ENCODE data around the gene ZNF18.

ZNF18 gene

DNA sequence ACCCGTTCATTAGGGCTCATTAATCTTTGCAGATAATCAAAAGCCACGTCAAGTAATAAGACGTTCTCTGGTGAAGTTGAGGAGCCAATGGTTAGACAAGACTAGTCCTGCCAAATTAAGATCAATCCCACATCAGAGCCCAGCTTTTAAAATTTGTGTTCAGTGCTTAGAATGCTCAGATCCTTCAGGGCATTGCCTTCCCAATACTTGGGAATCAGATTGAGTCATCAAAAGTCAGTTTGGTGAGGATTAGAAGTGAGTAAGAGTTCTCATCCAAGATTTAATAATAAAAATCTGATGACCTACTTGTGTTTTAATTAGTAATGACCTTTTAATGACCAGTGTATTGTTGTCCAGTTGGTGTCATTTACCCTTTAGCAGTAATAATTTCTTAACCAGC, 43.2 kb upstream of the ZNF18 start:
- no peak overlapping the region for H2AFZ ChIP-seq (ENCODE audit: low read depth)
- TF ChIP-seq, protein P1, sequence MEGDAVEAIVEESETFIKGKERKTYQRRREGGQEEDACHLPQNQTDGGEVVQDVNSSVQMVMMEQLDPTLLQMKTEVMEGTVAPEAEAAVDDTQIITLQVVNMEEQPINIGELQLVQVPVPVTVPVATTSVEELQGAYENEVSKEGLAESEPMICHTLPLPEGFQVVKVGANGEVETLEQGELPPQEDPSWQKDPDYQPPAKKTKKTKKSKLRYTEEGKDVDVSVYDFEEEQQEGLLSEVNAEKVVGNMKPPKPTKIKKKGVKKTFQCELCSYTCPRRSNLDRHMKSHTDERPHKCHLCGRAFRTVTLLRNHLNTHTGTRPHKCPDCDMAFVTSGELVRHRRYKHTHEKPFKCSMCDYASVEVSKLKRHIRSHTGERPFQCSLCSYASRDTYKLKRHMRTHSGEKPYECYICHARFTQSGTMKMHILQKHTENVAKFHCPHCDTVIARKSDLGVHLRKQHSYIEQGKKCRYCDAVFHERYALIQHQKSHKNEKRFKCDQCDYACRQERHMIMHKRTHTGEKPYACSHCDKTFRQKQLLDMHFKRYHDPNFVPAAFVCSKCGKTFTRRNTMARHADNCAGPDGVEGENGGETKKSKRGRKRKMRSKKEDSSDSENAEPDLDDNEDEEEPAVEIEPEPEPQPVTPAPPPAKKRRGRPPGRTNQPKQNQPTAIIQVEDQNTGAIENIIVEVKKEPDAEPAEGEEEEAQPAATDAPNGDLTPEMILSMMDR (conservative IDR thresholded peaks at IDR 0.05; ENCODE audit: low read depth, low read length) = no peak
- H3K4me1 ChIP-seq (ENCODE audit: low read depth, poor library complexity, severe bottlenecking) = no peaks in the 10 kb centered on the region
- H3K4me2 ChIP-seq = no peak overlapping the region
- no peak overlapping the region for H3K9ac ChIP-seq
- no peaks in the 10 kb centered on the region for H3K27me3 ChIP-seq (ENCODE audit: insufficient read depth, low read depth)
- no peaks in the 10 kb centered on the region for H4K20me1 ChIP-seq (ENCODE audit: insufficient read depth)
- H3K36me3 ChIP-seq (ENCODE audit: insufficient read depth) = no peaks in the 10 kb centered on the region
- no peak overlapping the region for H3K27ac ChIP-seq
- no peak overlapping the region for H3K4me3 ChIP-seq (IDR thresholded peaks at IDR 0.05; ENCODE audit: insufficient read depth, low read depth, low read length)
- no peaks in the 10 kb centered on the region for H3K79me2 ChIP-seq (ENCODE audit: insufficient read depth, low read depth)

DNA sequence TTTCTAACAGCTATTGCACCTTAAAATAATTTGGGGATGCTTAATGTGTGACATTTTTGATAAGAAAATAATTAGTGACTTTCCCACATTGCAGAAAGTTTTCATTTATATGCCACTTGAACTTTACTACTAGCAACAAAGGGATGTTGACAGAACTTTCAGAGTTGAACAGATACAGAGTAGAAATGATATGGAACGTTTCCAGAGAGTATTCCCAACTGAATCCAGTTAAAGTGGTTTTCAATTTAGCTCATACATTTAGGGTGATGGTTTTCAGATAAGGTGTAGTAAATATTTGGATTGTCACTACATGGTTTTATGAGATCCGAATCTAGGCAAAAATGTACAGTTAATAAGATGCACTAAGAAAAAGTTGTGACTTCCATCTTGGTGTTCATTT, 40.7 kb upstream of the ZNF18 start:
- no peak overlapping the region for H3K4me3 ChIP-seq (IDR thresholded peaks at IDR 0.05; ENCODE audit: insufficient read depth, low read depth, low read length)

DNA sequence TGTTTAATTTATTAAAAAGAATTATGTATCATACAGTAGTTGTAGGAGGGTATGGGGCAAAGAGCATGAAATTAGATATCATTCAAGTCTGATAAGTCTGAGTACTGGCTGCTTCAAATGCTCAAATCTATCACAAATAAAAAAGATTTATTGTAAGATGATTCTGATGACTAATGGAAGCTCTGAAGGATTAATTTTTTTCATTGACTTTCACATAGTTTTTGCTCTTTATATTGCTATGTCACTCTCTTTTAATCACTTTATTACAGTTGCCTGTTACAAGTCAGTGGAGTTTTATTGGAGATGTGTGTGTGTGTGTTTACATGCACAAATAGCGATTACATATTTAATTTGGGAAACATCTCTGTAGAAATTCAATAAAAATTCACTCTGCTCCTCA, 38.4 kb upstream of the ZNF18 start:
- H3K4me3 ChIP-seq (IDR thresholded peaks at IDR 0.05; ENCODE audit: insufficient read depth, low read depth, low read length) = no peak overlapping the region
- H3K4me1 ChIP-seq (ENCODE audit: low read depth, poor library complexity, severe bottlenecking) = no peaks in the 10 kb centered on the region
- H3K36me3 ChIP-seq (ENCODE audit: insufficient read depth) = no peaks in the 10 kb centered on the region
- no peaks in the 10 kb centered on the region for H3K79me2 ChIP-seq (ENCODE audit: insufficient read depth, low read depth)
- no peaks in the 10 kb centered on the region for H4K20me1 ChIP-seq (ENCODE audit: insufficient read depth)
- no peak overlapping the region for H3K4me2 ChIP-seq
- H3K9ac ChIP-seq = no peak overlapping the region
- no peaks in the 10 kb centered on the region for H3K27me3 ChIP-seq (ENCODE audit: insufficient read depth, low read depth)
- no peak overlapping the region for H2AFZ ChIP-seq (ENCODE audit: low read depth)
- H3K27ac ChIP-seq = no peak overlapping the region
- TF ChIP-seq, protein P1 (conservative IDR thresholded peaks at IDR 0.05; ENCODE audit: low read depth, low read length) = no peak

More for the DNA sequence above, 40.7 kb upstream of the ZNF18 start:
- no peak overlapping the region for H3K27ac ChIP-seq
- H3K9ac ChIP-seq = no peak overlapping the region
- TF ChIP-seq, protein P1 (conservative IDR thresholded peaks at IDR 0.05; ENCODE audit: low read depth, low read length) = no peak
- no peaks in the 10 kb centered on the region for H4K20me1 ChIP-seq (ENCODE audit: insufficient read depth)
- H3K4me1 ChIP-seq (ENCODE audit: low read depth, poor library complexity, severe bottlenecking) = no peaks in the 10 kb centered on the region
- no peak overlapping the region for H2AFZ ChIP-seq (ENCODE audit: low read depth)
- no peak overlapping the region for H3K4me2 ChIP-seq
- H3K36me3 ChIP-seq (ENCODE audit: insufficient read depth) = no peaks in the 10 kb centered on the region
- H3K27me3 ChIP-seq (ENCODE audit: insufficient read depth, low read depth) = no peaks in the 10 kb centered on the region
- H3K79me2 ChIP-seq (ENCODE audit: insufficient read depth, low read depth) = no peaks in the 10 kb centered on the region

DNA sequence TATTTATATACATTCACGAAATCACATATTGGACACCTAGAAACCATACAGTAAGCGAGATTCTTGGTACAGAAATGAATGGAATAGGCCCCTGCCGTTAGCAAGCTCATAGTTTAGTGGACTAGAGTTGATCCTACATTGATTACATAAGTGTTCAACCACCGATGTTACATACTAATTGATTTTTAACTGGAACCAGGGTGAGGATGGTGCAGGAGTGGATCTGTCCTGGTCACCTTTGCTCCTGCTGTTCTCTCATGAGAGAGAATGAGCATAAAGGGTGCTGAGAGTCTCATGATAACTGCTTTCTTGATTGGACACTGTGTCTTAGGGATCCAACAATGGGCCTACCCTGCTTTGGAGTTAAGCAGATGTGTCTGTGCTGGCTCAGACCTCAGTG, 37.3 kb upstream of the ZNF18 start:
- H3K4me3 ChIP-seq (IDR thresholded peaks at IDR 0.05; ENCODE audit: insufficient read depth, low read depth, low read length) = no peak overlapping the region
- H3K27me3 ChIP-seq (ENCODE audit: insufficient read depth, low read depth) = no peaks in the 10 kb centered on the region
- H3K79me2 ChIP-seq (ENCODE audit: insufficient read depth, low read depth) = no peaks in the 10 kb centered on the region
- no peak overlapping the region for H3K9ac ChIP-seq
- H3K36me3 ChIP-seq (ENCODE audit: insufficient read depth) = no peaks in the 10 kb centered on the region
- H4K20me1 ChIP-seq (ENCODE audit: insufficient read depth) = no peaks in the 10 kb centered on the region
- no peak overlapping the region for H2AFZ ChIP-seq (ENCODE audit: low read depth)
- no peak overlapping the region for H3K27ac ChIP-seq
- TF ChIP-seq, protein P1 (conservative IDR thresholded peaks at IDR 0.05; ENCODE audit: low read depth, low read length) = no peak
- no peaks in the 10 kb centered on the region for H3K4me1 ChIP-seq (ENCODE audit: low read depth, poor library complexity, severe bottlenecking)
- no peak overlapping the region for H3K4me2 ChIP-seq
